ENCODE results near the gene NT5C1B.

Gene NT5C1B

GRCh38 chr2:18603854-18604530, 14.6 kb upstream of the NT5C1B start:
- POLR2A ChIA-PET: no interaction called here
- CTCF ChIA-PET: interaction anchor here (0.8 kb wide), 1 partner anchor 10 kb away, joined by 4 read pairs; no protein-coding TSS in a partner anchor
- no peak for TF ChIP-seq CTCF (IDR thresholded peaks at IDR 0.05; ENCODE audit: control extremely low read depth, extremely low read depth, low read depth, missing control alignments)
- no peak for DNase-seq (ENCODE audit: extremely low spot score)

GRCh38 chr2:18602298-18602697, 12.9 kb upstream of the NT5C1B start:
- POLR2A ChIA-PET: no interaction called here
- CTCF ChIA-PET: no interaction called here
- no peak for TF ChIP-seq CTCF (IDR thresholded peaks at IDR 0.05; ENCODE audit: control extremely low read depth, extremely low read depth, low read depth, missing control alignments)
- no peak for DNase-seq (ENCODE audit: extremely low spot score)

- no peak for DNase-seq (ENCODE audit: extremely low spot score)
- ChIA-PET CTCF (no interaction called here), POLR2A (no interaction called here)
Measured at GRCh38 chr2:18600255-18600613, 10.9 kb upstream of the NT5C1B start.

GRCh38 chr2:18599509-18600254, 10.3 kb upstream of the NT5C1B start:
- no peak for DNase-seq (ENCODE audit: extremely low spot score)
- ChIA-PET POLR2A (no interaction called here), CTCF (no interaction called here)
- TF ChIP-seq CTCF (IDR thresholded peaks at IDR 0.05; ENCODE audit: control extremely low read depth, extremely low read depth, low read depth, missing control alignments): no peak

More at GRCh38 chr2:18600255-18600613, 10.9 kb upstream of the NT5C1B start:
- no peak for TF ChIP-seq CTCF (IDR thresholded peaks at IDR 0.05; ENCODE audit: control extremely low read depth, extremely low read depth, low read depth, missing control alignments)

GRCh38 chr2:18598848-18599484, 9.6 kb upstream of the NT5C1B start:
- ChIA-PET POLR2A (no interaction called here), CTCF (no interaction called here)
- TF ChIP-seq CTCF (IDR thresholded peaks at IDR 0.05; ENCODE audit: control extremely low read depth, extremely low read depth, low read depth, missing control alignments): no peak
- DNase-seq (ENCODE audit: extremely low spot score): no peak

- DNase-seq (ENCODE audit: extremely low spot score): no peak
- TF ChIP-seq CTCF (IDR thresholded peaks at IDR 0.05; ENCODE audit: control extremely low read depth, extremely low read depth, low read depth, missing control alignments): no peak
- ChIA-PET CTCF (no interaction called here), POLR2A (no interaction called here)
Measured at GRCh38 chr2:18597618-18598017, 8.2 kb upstream of the NT5C1B start.

All from GM10248 (cell line).